Brain microvascular endothelial cell (primary cell): ENCODE results near the gene GANC.
"Not testable (repeated sequence)": the region's sequence is repeated elsewhere in the genome, so short reads cannot be mapped to it uniquely, and the experiment has no call there.

Experiments used
- DNase-seq: peaks from one replicate; pipeline ENCODE4 v3.0.0-alpha.2; 2020
- H3K27ac ChIP-seq: fragments of 250-450 bp; sonication (Bioruptor Pico); 2 replicates; pipeline ENCODE4 v1.5.1; 2020; ENCODE audit warnings: mild to moderate bottlenecking, moderate library complexity
- H3K27me3 ChIP-seq: fragments of 250-450 bp; sonication (Bioruptor Pico); replicated peaks from 2 replicates; pipeline ENCODE4 v1.5.1; 2020; ENCODE audit warnings: mild to moderate bottlenecking
- H3K36me3 ChIP-seq: fragments of 250-450 bp; sonication (Bioruptor Pico); replicated peaks from 2 replicates; pipeline ENCODE4 v1.5.1; 2020; ENCODE audit warnings: mild to moderate bottlenecking
- H3K4me3 ChIP-seq: 2 replicates; pipeline ENCODE4 v1.5.1; 2011; ENCODE audit warnings: low read depth, mild to moderate bottlenecking, control low read depth, low read length, moderate library complexity
- in situ Hi-C: cut with HindIII; loops from 2 replicates; pipeline ENCODE4 v1.10.0; 2017; ENCODE audit warnings: low sequenced_read_pairs, low pct_ligation_motif_present
- TF ChIP-seq, protein P1 (sequence below): IDR thresholded peaks from 2 replicates; pipeline ENCODE4 v1.5.1; 2011; ENCODE audit warnings: low read depth, mild to moderate bottlenecking, moderate library complexity, low read length, control low read depth, inconsistent platforms; ENCODE audit errors: missing control alignments

The GANC gene

GRCh38 chr15:42285034-42285433 lies 12.0 kb downstream of the GANC start:
- H3K27ac ChIP-seq, result no peak overlapping the region
- TF ChIP-seq, protein P1, sequence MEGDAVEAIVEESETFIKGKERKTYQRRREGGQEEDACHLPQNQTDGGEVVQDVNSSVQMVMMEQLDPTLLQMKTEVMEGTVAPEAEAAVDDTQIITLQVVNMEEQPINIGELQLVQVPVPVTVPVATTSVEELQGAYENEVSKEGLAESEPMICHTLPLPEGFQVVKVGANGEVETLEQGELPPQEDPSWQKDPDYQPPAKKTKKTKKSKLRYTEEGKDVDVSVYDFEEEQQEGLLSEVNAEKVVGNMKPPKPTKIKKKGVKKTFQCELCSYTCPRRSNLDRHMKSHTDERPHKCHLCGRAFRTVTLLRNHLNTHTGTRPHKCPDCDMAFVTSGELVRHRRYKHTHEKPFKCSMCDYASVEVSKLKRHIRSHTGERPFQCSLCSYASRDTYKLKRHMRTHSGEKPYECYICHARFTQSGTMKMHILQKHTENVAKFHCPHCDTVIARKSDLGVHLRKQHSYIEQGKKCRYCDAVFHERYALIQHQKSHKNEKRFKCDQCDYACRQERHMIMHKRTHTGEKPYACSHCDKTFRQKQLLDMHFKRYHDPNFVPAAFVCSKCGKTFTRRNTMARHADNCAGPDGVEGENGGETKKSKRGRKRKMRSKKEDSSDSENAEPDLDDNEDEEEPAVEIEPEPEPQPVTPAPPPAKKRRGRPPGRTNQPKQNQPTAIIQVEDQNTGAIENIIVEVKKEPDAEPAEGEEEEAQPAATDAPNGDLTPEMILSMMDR, result no peak
- peaks cover 5% of the 10 kb centered on the region for H3K36me3 ChIP-seq
- in situ Hi-C loops, result no loop called here
- H3K4me3 ChIP-seq, result no peak overlapping the region
- DNase-seq, result no peak
- H3K27me3 ChIP-seq, result no peaks in the 10 kb centered on the region

- H3K27ac ChIP-seq, result no peak overlapping the region
- no peaks in the 10 kb centered on the region for H3K36me3 ChIP-seq
- in situ Hi-C loops, result no loop called here
- no peaks in the 10 kb centered on the region for H3K27me3 ChIP-seq
- H3K4me3 ChIP-seq, result no peak overlapping the region
- no peak for DNase-seq
- TF ChIP-seq, protein P1, result no peak
These were observed 13.5 kb downstream of the GANC start for GRCh38 chr15:42286445-42287029.

DNA sequence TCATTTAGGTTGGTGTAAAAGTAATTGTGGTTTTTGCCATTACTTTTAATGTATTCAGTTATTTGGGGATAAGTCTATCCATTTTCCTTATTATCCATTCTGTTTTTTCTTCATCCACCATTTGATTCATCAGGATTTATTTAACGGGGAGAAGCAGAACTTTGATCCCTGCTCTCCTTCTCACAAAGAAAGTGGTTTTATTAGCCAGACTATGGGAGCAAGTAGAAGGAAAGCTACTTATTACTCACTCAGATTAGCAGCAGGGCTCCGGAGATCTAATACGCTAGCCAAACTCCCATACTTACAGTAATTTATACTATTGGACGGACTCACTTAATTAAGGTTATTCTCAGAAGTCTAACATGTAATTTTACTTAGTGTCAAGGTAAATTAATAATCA lies 14.9 kb downstream of the GANC start:
- no peaks in the 10 kb centered on the region for H3K36me3 ChIP-seq
- H3K27me3 ChIP-seq, result no peaks in the 10 kb centered on the region
- TF ChIP-seq, protein P1, result no peak
- H3K4me3 ChIP-seq, result no peak overlapping the region
- no peak for DNase-seq
- no peak overlapping the region for H3K27ac ChIP-seq
- in situ Hi-C loops, result no loop called here

- H3K27ac ChIP-seq, result no peak overlapping the region
- H3K36me3 ChIP-seq, result no peaks in the 10 kb centered on the region
- H3K4me3 ChIP-seq, result no peak overlapping the region
- TF ChIP-seq, protein P1, result no peak
- in situ Hi-C loops, result no loop called here
- no peak for DNase-seq
- no peaks in the 10 kb centered on the region for H3K27me3 ChIP-seq
These were observed 16.2 kb downstream of the GANC start for GRCh38 chr15:42289166-42289565.

GRCh38 chr15:42301004-42301403 lies 28.0 kb downstream of the GANC start:
- H3K27ac ChIP-seq, in situ Hi-C loops, H3K4me3 ChIP-seq, DNase-seq, H3K27me3 ChIP-seq, H3K36me3 ChIP-seq: not testable (repeated sequence)

DNA sequence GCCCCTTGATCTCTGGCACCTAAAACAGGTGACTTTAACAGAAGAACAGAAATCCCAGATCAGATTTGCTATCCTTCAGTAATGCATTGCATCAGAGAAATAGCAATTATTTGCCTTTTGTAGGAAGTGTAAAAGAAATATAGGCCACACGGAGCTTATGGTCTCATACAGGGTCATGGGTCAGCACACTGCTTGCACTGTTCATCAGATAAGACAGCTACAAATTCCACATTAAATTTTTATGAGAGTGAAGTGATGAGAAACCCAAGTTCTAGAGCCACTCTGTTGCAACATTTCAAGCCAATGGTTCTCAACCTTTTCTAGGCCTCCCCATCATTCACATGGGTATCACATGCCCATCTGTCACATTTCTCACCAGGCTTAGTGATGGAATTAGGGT lies 33.7 kb downstream of the GANC start:
- TF ChIP-seq, protein P1, result no peak
- Histone ChIP-seq H3K36me3 (no peaks in the 10 kb centered on the region), H3K27ac (no peak overlapping the region), H3K27me3 (no peaks in the 10 kb centered on the region), H3K4me3 (no peak overlapping the region)
- in situ Hi-C loops, result no loop called here
- DNase-seq, result no peak
